Medulla oblongata (tissue), 1 donor: ENCODE data around the gene PTPRK.
"Not testable (repeated sequence)": the region's sequence is repeated elsewhere in the genome, so short reads cannot be mapped to it uniquely, and the experiment has no call there.

Experiments used
- DNase-seq: peaks from one replicate; pipeline ENCODE4 v3.0.0-alpha.2; 2015; ENCODE audit errors: extremely low spot score

Gene PTPRK

DNA sequence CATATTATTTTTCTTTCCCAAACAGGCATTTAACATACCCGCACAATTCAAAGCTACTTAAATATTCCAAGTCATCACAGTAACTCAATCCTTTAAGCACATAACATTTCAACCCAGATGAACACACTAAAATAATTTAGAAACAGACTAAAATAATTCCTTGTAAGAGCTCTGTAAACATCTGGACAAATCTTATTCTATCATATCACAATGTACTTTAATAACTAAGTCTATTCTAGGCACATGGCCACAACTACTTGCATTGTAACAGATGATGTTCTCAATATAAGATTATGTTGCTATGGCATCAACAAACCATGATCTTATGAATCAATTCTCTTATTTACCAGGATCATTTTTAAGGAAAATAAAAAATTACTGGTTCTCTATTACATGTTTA lies 496.4 kb downstream of the PTPRK start:
- DNase-seq: no peak

DNA sequence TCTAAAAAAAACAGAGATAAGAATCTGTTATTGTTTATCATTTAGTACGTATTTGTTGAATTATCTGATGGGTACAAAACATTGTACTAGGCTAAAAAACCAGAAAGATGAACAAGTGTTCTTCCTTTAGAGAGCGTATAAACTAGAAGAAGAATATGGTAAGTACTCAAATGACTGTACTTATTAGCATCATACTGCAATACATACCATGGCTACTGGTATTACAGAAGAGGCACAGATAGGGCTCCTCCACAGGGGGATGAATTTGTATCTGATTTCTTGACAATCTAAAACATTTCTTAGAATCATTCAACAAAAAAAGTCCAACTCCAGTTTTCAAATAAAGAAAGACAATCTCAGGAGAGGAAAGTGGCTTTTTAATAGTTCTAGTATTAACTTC lies 501.6 kb downstream of the PTPRK start:
- DNase-seq: no peak

DNA sequence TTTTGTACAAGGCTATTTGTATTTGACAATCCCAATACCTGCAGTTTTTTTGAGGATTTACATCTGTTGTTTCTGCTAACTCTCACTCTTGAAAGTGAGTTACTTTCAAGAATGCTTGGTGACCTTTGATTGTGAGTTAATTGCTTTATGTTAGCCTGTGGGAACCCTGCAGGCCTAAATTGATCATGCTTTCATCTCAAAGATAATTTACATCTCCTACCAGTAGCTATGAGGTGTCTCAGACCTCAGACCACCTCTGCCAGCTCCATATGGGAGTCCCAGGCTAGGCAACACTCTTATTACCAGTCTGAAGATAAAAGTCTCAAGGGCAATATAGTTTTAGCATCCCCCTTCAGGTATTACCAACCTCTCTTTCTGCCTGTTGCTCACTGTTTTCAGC lies 503.1 kb downstream of the PTPRK start:
- DNase-seq: no peak

DNA sequence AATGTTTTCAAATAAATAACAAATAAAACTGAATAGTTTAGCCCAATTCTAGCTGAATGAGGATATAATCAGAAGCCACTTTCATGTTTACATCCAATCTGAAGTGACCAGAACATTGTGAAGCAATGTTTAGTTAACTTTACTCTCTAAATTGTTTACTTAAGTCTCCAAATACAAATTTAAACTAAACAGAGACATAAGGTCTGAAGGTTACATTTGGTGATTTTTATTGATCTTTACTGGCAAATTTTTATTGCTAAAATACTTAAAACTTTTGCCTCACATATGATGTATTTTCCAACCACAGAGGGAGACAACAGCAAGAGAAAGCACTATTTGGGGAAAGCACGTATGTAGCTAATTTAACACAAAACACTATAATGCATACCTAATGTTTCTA lies 512.7 kb downstream of the PTPRK start:
- no peak for DNase-seq

- no peak for DNase-seq
Measured at GRCh38 chr6:128005009-128005408, 515.4 kb downstream of the PTPRK start.

DNA sequence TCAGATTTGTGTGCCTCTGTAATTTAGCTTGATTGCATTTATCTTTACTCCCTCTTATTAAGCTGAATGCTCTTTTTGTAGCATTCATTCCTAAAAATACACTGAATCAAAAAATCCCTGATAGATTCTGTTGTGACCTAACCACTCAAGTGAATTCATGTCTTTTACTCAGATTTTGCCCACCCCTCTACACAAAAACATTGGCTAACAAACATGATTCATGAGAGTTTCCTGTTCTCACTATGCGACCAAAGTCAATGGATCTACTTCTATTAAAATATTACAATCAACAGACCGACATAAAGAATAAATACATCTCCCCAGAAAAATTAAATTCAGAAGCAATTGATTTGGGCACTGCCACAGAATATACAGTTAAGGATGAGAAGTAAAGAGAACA lies 520.0 kb downstream of the PTPRK start:
- no peak for DNase-seq

DNA sequence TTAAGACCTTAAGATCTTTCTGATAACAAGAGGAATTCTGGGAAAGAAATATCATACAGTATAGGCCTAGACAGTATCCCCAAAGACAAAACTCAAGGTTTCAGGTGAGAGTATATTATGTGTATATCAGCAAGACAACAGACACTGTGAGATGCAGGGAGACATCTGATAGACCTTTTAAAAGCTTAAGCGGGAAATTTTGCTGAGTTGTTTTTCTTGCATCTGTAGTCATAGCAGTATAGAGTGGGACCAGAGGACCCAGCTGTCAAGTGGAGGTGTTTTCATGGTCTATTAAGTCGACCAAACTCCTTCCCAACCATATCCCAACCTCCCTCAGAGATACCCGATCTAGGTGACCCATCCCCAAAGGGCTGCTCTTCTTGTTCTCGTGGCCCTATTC lies 521.4 kb downstream of the PTPRK start:
- DNase-seq: no peak

- DNase-seq: no peak
Measured at GRCh38 chr6:127997496-127998164, 522.8 kb downstream of the PTPRK start.

DNA sequence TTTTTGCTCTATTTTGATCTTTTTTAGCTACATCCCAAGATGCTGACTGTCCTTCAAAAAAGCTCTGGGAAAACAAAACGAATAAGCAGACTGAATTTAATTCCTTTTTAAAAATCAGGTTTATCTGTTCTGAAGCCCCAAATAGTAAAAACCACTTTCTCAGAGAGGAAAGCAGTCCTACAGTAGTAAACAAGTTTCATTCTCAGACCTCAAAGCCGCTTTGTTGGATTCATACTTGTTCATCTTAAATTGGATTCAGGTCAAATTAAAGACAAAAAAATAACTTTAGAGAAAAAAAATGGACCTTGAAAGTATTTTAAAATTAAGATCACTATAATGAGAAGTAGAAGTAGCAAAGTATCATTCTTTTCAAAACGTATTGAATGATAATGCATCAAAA lies 523.5 kb downstream of the PTPRK start:
- no peak for DNase-seq

GRCh38 chr6:127992144-127992543 lies 528.3 kb downstream of the PTPRK start:
- DNase-seq: no peak

- no peak for DNase-seq
Measured at GRCh38 chr6:127990074-127990473, 530.3 kb downstream of the PTPRK start.

DNA sequence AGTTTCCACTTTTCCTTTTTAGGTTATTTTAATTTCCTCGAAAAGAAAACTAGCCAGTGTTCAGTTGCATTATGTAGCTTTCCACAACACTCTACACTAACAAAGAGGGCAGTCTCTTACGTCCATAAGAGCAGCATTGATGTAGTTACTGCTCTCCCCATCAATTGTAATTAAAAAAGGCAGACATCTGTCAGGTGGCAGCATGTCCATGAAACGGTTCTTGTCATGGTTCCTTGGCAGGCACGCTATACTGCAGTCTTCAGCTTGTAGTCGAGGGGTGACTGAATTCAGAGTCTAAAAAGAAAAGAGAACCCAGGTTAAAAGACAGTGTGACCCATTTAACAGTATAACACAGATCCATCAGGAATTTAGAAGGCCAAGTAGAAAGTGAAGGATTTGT lies 539.4 kb downstream of the PTPRK start:
- DNase-seq: peak; percentile 87

GRCh38 chr6:127978185-127978584 lies 542.2 kb downstream of the PTPRK start:
- DNase-seq: not testable (repeated sequence)

- DNase-seq: no peak
Measured at GRCh38 chr6:127976796-127977195, 543.6 kb downstream of the PTPRK start.

GRCh38 chr6:127976111-127976510 lies 544.3 kb downstream of the PTPRK start:
- no peak for DNase-seq

DNA sequence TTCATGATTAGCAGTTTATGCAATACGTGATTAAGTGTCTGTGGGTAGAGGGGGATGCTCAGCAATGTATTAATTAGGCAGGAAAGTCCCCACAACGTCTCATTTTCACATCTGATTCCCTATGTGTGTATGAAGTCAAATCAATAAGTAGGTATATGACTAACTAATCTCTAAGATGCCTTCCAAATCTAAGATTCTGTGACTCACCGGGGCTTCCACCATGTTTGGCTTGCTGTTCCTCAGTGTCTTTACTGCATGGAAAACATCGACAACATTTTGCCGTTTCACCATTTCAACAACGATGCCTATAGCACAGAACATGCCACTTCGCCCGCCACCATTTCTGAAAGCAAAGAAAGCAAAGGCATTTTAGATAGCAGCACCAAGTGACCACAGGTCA lies 547.6 kb downstream of the PTPRK start:
- no peak for DNase-seq

GRCh38 chr6:127971945-127972391 lies 548.4 kb downstream of the PTPRK start:
- DNase-seq: no peak

- DNase-seq: no peak
Measured at GRCh38 chr6:127971386-127971785, 549.0 kb downstream of the PTPRK start.

- DNase-seq: no peak
Measured at GRCh38 chr6:127969701-127970100, 550.7 kb downstream of the PTPRK start.

DNA sequence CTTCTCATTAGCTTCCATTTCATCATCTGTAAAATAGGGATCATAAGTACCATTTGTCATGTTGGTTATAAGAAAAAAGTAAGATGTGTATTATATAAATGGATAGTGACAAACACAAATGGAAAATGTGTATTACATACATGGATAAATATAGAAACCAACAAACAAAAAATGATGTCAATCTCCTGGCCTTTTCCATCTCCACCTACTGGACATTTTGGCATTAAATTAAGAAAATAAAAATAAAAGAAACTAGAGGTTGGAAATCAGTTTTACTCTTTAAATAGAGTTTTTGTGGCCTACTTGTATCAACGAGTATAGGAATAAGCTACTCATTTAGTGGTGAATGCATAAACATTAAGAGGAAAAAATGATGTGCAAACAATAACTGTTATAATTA lies 552.0 kb downstream of the PTPRK start:
- no peak for DNase-seq

GRCh38 chr6:127967708-127968107 lies 552.7 kb downstream of the PTPRK start:
- peak; percentile 73 for DNase-seq

DNA sequence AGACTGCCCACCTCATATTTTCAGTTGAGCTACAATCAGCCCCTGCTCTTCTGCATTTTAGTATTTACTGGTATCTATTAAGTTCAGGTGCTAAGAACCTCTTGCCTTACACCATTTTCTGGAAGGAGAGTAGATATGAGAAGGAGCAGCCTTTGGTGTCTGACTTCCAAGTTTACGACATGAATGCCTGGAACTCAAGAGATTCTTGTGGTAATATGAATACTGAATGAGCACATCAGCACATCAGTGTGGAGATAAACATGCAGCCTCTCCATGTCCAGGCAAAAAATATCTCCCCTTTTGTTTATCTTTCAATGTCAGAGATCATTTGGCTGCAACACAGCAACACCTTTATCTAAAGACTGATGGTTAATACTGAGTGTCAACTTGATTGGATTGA lies 553.8 kb downstream of the PTPRK start:
- DNase-seq: no peak

GRCh38 chr6:127963495-127963894 lies 556.9 kb downstream of the PTPRK start:
- no peak for DNase-seq

- DNase-seq: no peak
Measured at GRCh38 chr6:127959869-127960268, 560.5 kb downstream of the PTPRK start.
